Measurements from ENCODE around the gene PQBP1.

GRCh38 chrX:48919947-48920717 is 22.4 kb downstream of the PQBP1 start:
- TF ChIP-seq POLR2A (IDR thresholded peaks at IDR 0.05): no peak
- no peak for TF ChIP-seq CTCF (IDR thresholded peaks at IDR 0.05)

All from vagina (tissue), 2 donors.